ENCODE results near the gene RAB36.

Gene RAB36

GRCh38 chr22:23098230-23098705 lies 47.0 kb upstream of the RAB36 start:
- Histone ChIP-seq H3K9me2 (replicated peaks; ENCODE audit: control insufficient read depth, low read length) (no peaks in the 10 kb centered on the region), H3K9me3 (ENCODE audit: control insufficient read depth, insufficient read depth, low read length) (no peaks in the 10 kb centered on the region), H3K27me3 (ENCODE audit: control insufficient read depth, low read length) (no peaks in the 10 kb centered on the region), H3K4me3 (ENCODE audit: low read length) (no peak overlapping the region), H3K4me2 (ENCODE audit: low read length) (no peak overlapping the region), H3F3A (ENCODE audit: control insufficient read depth, insufficient read depth) (no peaks in the 10 kb centered on the region), H3K4me1 (ENCODE audit: control insufficient read depth, low read length) (no peaks in the 10 kb centered on the region), H3K27ac (ENCODE audit: low read depth, low read length) (no peak overlapping the region), H3K36me3 (ENCODE audit: control insufficient read depth, low read length) (no peaks in the 10 kb centered on the region), H4K20me1 (ENCODE audit: control insufficient read depth, insufficient read depth, low read depth, low read length) (no peaks in the 10 kb centered on the region), H3K79me2 (ENCODE audit: control insufficient read depth, low read length) (no peaks in the 10 kb centered on the region)
- no peak for TF ChIP-seq EZH2phosphoT487 (IDR thresholded peaks at IDR 0.05; ENCODE audit: borderline replicate concordance, low read length)

GRCh38 chr22:23098718-23099530 lies 46.4 kb upstream of the RAB36 start:
- no peaks in the 10 kb centered on the region for H3F3A ChIP-seq (ENCODE audit: control insufficient read depth, insufficient read depth)
- H3K36me3 ChIP-seq (ENCODE audit: control insufficient read depth, low read length) = no peaks in the 10 kb centered on the region
- no peak overlapping the region for H3K27ac ChIP-seq (ENCODE audit: low read depth, low read length)
- no peak overlapping the region for H3K4me2 ChIP-seq (ENCODE audit: low read length)
- H3K79me2 ChIP-seq (ENCODE audit: control insufficient read depth, low read length) = no peaks in the 10 kb centered on the region
- H4K20me1 ChIP-seq (ENCODE audit: control insufficient read depth, insufficient read depth, low read depth, low read length) = no peaks in the 10 kb centered on the region
- no peaks in the 10 kb centered on the region for H3K4me1 ChIP-seq (ENCODE audit: control insufficient read depth, low read length)
- no peaks in the 10 kb centered on the region for H3K9me3 ChIP-seq (ENCODE audit: control insufficient read depth, insufficient read depth, low read length)
- H3K9me2 ChIP-seq (replicated peaks; ENCODE audit: control insufficient read depth, low read length) = no peaks in the 10 kb centered on the region
- TF ChIP-seq CTCF (IDR thresholded peaks at IDR 0.05; ENCODE audit: low read depth, low read length, poor library complexity, severe bottlenecking) = no peak
- TF ChIP-seq EZH2phosphoT487 (IDR thresholded peaks at IDR 0.05; ENCODE audit: borderline replicate concordance, low read length) = no peak
- no peak overlapping the region for H3K4me3 ChIP-seq (ENCODE audit: low read length)
- H3K27me3 ChIP-seq (ENCODE audit: control insufficient read depth, low read length) = no peaks in the 10 kb centered on the region

- Histone ChIP-seq H3F3A (ENCODE audit: control insufficient read depth, insufficient read depth) (no peaks in the 10 kb centered on the region), H3K4me2 (ENCODE audit: low read length) (no peak overlapping the region), H3K27me3 (ENCODE audit: control insufficient read depth, low read length) (no peaks in the 10 kb centered on the region), H3K4me1 (ENCODE audit: control insufficient read depth, low read length) (no peaks in the 10 kb centered on the region), H3K9me2 (replicated peaks; ENCODE audit: control insufficient read depth, low read length) (no peaks in the 10 kb centered on the region), H3K4me3 (ENCODE audit: low read length) (no peak overlapping the region), H3K79me2 (ENCODE audit: control insufficient read depth, low read length) (no peaks in the 10 kb centered on the region), H3K9me3 (ENCODE audit: control insufficient read depth, insufficient read depth, low read length) (no peaks in the 10 kb centered on the region), H3K36me3 (ENCODE audit: control insufficient read depth, low read length) (no peaks in the 10 kb centered on the region), H3K27ac (ENCODE audit: low read depth, low read length) (no peak overlapping the region), H4K20me1 (ENCODE audit: control insufficient read depth, insufficient read depth, low read depth, low read length) (no peaks in the 10 kb centered on the region)
- TF ChIP-seq EZH2phosphoT487 (IDR thresholded peaks at IDR 0.05; ENCODE audit: borderline replicate concordance, low read length) = no peak
- no peak for TF ChIP-seq CTCF (IDR thresholded peaks at IDR 0.05; ENCODE audit: low read depth, low read length, poor library complexity, severe bottlenecking)
These were observed 45.8 kb upstream of the RAB36 start for GRCh38 chr22:23099531-23099804.

GRCh38 chr22:23100124-23100801 lies 45.0 kb upstream of the RAB36 start:
- Histone ChIP-seq H3K4me2 (ENCODE audit: low read length) (no peak overlapping the region), H4K20me1 (ENCODE audit: control insufficient read depth, insufficient read depth, low read depth, low read length) (no peaks in the 10 kb centered on the region)

More at GRCh38 chr22:23100124-23100801, 45.0 kb upstream of the RAB36 start:
- Histone ChIP-seq H3K36me3 (ENCODE audit: control insufficient read depth, low read length) (no peaks in the 10 kb centered on the region), H3K4me1 (ENCODE audit: control insufficient read depth, low read length) (no peaks in the 10 kb centered on the region), H3K9me2 (replicated peaks; ENCODE audit: control insufficient read depth, low read length) (no peaks in the 10 kb centered on the region), H3K27me3 (ENCODE audit: control insufficient read depth, low read length) (no peaks in the 10 kb centered on the region), H3K9me3 (ENCODE audit: control insufficient read depth, insufficient read depth, low read length) (no peaks in the 10 kb centered on the region), H3F3A (ENCODE audit: control insufficient read depth, insufficient read depth) (no peaks in the 10 kb centered on the region), H3K4me3 (ENCODE audit: low read length) (no peak overlapping the region), H3K79me2 (ENCODE audit: control insufficient read depth, low read length) (no peaks in the 10 kb centered on the region), H3K27ac (ENCODE audit: low read depth, low read length) (no peak overlapping the region)
- TF ChIP-seq EZH2phosphoT487 (IDR thresholded peaks at IDR 0.05; ENCODE audit: borderline replicate concordance, low read length) (no peak), CTCF (IDR thresholded peaks at IDR 0.05; ENCODE audit: low read depth, low read length, poor library complexity, severe bottlenecking) (no peak)
